PC-9 (cell line): ENCODE results near the gene EML5.

Source experiments
- CTCF ChIP-seq: fragments of 200-600 bp; sonication (generic); conservative IDR thresholded peaks from 2 replicates; pipeline ENCODE4 v1.6.1; 2017; ENCODE audit warnings: mixed run types, antibody characterized with exemption, mild to moderate bottlenecking, moderate library complexity
- EZH2 ChIP-seq: fragments of 200-600 bp; sonication (generic); IDR thresholded peaks from 2 replicates; pipeline ENCODE4 v1.8.0; 2017; ENCODE audit warnings: antibody characterized with exemption, low read depth

GRCh38 chr14:88631091-88631490, 161.7 kb downstream of the EML5 start:
- TF ChIP-seq CTCF (no peak), EZH2 (no peak)
